ENCODE results near the gene KLF13.
"Not testable (repeated sequence)": the region's sequence is repeated elsewhere in the genome, so short reads cannot be mapped to it uniquely, and the experiment has no call there.

KLF13 gene

GRCh38 chr15:31347981-31348803 lies 21.6 kb downstream of the KLF13 start:
- DNase-seq, result no peak

DNA sequence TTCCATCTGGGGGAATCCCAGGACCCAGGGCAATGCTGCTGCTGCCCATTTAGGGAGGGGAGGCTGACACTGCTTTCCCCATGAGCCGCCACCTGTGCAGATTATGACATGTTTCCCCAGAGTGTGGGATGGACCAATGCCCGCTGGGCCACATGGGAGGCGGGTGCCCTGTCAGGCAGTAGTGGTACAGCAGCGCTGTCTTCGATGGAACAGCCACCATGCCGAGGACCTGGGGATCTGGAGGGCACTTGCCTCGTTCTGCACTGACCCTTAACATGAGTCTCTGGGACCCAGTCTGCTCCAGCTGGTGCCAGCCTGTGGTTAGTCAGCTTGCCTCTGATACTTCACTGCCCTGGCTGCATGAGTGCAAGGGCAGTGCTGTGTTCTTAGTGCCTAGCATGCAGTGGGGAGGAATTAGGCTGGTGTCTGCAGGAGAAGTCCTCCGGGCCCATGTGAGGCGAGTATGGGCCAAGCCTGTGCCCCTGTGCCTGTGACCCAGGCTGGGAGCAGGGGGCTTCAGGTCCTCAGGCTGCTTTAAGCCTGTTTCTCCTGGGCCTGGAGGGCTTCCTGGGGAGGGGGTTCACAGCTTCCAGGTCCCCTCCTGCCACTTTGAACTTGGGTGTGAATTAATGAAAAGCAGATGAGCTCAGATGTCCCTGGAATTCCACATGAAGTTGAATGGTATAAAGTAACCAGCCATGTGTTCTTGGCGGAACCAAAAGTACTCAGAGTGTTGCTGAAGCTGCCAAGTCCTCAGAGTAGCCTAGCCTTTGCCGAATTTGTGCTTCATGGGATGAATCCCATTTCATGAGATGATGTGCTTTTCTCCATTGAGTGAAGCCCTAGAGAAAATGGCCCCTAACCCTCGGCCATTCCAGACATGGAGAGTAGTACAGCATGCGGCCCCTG lies 22.9 kb downstream of the KLF13 start:
- no peak for DNase-seq

- DNase-seq, result no peak
Measured at GRCh38 chr15:31350771-31351170, 24.1 kb downstream of the KLF13 start.

DNA sequence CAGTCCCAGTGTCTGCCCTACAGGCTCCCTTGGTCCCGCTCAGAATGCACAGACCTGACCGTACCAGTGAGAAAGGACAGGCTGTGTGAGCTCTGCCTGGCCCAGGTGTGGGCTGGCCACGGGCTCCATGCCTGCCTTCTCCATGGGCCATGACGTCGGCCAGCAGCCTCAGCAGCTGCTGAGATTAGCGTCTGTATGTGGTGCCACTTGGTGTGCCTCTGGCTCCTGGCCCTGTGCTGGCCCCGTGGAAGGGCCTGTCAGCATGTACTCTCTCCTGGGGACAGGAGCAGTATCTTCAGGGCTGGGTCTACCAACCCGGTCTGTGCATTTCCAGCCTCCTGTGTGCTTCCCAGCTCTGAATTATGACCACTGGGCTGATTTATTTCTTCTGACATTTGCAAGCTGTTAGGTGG lies 25.7 kb downstream of the KLF13 start:
- no peak for DNase-seq

GRCh38 chr15:31352911-31353811 lies 26.5 kb downstream of the KLF13 start:
- DNase-seq, result no peak

DNA sequence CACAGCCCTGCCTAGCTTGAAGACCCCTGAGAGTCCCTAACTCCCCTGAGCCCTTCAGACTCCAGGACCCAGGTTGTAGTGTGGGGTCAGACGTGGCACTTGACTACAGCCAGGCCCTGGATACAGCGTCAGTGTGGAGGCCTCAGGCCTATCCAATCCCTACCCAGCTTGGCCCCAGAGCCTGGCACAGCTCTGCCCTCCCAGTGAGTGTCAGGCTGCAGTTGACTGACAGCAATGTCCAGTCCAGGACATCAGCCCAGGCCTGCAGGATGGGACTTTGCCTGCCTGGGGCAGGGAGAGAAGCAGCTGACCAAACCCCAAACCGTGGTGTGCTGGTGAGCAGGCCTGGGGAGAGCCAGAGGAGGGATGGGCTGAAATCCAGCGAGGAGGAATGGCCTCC lies 27.3 kb downstream of the KLF13 start:
- DNase-seq, result no peak

- not testable (repeated sequence) for DNase-seq
Measured at GRCh38 chr15:31356097-31356496, 29.5 kb downstream of the KLF13 start.

DNA sequence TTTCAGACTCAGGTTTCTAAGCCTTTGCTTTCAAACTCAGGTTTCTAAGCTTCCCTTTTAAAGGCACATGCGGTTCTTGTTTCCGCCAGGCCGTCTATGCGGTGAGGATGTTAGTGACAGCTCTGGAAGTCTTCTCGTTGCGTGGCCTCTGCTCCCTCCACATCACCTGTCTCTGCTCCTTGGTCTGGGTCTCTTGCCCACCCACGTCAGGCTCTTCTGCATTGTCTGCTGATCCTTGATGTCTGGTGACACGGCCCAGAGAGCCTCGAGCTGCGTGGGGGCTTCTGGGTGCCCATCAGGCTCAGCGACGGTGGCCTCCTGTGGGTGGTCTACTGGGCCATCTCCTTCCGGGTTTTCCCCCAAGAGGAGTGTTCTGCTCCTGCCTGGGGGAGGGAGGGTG lies 30.5 kb downstream of the KLF13 start:
- DNase-seq, result no peak

DNA sequence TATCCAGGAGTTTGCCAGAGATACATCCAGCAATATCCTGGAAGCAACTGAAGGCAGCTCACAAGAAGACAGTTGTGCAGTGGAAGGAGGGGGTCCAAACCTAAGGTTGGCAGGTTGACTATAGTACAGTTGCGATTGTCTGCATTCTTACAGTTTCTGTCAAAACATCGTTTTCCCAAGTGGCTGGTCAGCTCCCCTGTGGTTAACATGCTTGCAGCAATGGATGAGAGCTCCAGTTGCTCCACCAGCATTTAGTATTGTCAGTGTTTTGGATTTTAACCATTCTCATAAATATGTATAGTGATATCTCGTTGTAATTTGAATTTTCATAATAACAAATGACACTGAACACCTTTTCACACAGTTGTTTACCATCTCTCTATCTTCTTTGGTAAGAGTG lies 31.5 kb downstream of the KLF13 start:
- no peak for DNase-seq

GRCh38 chr15:31358957-31359701 lies 32.5 kb downstream of the KLF13 start:
- no peak for DNase-seq

DNA sequence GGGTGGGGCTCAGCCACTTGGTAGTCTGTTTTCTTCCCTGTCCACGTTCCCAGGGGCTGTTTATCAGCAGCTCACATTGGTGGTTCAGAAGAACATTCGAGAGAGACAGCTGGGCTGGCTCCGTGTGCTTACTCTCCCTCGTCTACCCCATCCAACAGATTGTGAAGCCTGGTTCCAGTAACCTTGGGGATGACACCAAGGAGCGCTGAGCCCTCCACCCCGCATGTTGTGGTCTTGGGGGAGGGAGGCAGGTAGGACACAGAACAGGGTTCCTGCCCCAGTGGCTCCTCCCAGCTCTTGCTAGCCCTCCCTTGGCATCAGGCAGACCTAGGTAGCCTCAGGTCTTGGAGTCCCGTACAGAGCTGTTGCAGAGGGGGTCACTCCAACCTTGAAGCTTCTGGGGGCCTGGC lies 33.1 kb downstream of the KLF13 start:
- DNase-seq, result peak; percentile 38

DNA sequence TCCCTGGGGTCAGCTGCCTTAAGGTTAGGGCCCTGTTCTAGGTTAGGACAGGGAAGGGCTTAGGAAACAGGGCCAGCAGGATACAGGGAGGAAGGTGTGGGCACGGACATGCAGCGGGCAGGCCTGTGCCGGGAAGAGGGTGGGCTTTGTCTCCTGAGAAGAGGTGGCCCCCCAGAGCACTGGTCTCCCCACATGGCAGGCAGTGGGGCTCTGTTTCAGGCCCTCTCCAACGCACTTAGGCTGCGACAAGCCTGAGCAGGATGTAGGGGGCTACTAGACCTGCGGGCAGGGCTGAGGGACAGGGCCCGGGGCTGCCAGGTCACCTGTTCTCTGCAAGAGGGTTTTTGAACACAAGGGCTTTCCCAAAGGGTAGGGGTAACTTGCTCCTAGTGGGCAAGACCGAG lies 33.5 kb downstream of the KLF13 start:
- DNase-seq, result no peak

GRCh38 chr15:31360843-31361763 lies 34.5 kb downstream of the KLF13 start:
- peak; percentile 85 for DNase-seq

GRCh38 chr15:31361764-31362515 lies 35.3 kb downstream of the KLF13 start:
- DNase-seq, result no peak

DNA sequence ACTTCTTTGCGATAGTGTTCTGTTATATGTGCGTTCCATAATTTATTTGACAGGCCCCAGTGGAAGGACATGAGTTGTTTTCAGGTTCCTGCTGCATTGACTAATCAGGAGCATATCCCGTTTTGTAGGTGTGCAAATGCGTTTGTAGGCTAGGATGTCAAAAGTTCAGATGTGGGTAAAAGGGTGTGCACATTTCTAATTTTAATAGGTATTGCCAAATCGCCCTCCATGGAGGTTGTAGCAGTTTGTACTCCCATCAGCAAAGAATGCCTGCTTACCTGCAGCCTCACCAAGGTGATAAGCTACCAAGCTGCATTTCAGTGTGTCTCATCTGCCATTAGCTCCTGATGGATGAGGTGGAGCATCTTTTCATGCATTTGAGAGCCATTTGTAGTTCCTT lies 36.3 kb downstream of the KLF13 start:
- no peak for DNase-seq

DNA sequence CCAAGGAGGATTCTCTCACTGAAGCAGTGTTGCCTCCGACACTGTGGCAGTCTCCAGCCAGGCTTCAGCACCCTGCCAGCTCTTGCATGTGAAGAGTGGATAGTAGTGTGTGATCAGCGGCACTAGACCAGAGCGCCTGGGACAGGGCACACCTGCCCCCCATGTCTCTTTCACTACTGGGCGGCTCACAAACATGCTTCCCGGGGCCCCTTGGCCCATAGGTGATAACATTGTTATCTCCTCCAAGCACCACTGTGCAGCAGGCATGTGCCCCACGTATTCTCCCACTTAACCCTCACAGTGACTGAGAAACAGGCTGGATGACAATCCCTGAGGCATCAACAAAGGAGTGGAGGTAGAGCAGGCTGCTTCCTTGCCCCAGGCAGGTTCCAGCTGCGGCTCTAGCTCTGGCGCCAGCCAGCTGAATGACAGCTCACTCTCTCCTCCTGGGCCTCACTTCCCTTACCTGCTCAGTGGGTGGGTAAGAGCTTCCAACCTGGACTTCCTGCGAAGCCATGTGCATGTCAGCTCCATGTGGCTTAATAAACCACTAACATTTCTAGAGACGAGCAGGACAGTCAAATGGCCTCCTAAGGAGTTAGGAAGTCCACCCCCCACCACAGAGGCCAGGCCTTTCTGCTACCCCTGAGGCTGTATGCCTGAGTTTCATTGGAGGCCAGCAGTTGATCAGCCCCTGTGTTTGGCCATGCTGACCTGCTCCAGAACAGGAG lies 37.8 kb downstream of the KLF13 start:
- DNase-seq, result peak; percentile 10

DNA sequence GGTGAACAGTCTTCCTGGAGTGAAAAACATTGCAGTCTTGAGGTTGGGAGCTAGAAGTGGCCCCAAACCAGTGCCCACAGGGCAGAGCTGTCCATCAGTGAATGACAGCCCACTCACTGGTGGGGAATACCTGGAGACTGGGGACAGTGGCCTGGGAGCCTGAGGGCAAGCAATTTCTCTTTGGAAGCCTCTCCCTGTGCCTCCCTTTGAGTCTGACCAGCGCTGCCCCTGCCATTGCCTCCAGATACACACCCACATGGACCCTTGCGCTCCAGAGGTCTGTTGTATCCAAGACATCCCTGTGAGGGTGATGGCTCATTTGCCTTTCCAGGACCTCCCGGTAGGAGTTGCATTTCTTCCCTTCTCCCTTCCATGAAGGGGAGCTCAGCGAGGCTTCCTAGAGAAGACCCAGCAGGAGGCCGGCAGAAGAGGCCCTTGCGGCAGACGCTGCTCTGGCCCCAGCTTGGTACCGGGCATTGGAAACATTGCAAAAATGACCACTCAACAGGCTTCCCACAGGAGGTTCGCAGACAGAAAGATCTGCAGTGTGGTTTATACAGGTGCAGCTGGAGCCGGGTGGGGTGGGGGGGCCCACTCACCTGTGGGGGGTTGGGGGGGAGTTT lies 38.5 kb downstream of the KLF13 start:
- DNase-seq, result no peak

- DNase-seq, result peak; percentile 59
Measured at GRCh38 chr15:31365655-31366127, 39.1 kb downstream of the KLF13 start.
